PC-9 (cell line): ENCODE results near the gene HSD3B7. TPM values are rescaled to one million over a fixed set of nuclear protein-coding genes. Genes with fewer than 3 reads are reported as not detected.
"Not testable (repeated sequence)": the region's sequence is repeated elsewhere in the genome, so short reads cannot be mapped to it uniquely, and the experiment has no call there.

Experiments
- BruUV-seq: library from RNA; stranded (reverse); fragments of 400-500 nt; replicated peaks from 2 replicates; lab custom pipeline; 2021; lab: Mats Ljungman, UMichigan
- CTCF ChIA-PET: fragments of 300-600 bp; sonication (Branson Sonifier 250); formaldehyde crosslinking; loops from one replicate; lab custom pipeline; 2022; ENCODE audit warnings: antibody characterized with exemption; lab: Charles Lee
- POLR2A ChIA-PET: fragments of 300-600 bp; sonication (Branson Sonifier 250); formaldehyde crosslinking; loops from one replicate; lab custom pipeline; 2022; ENCODE audit warnings: antibody characterized with exemption; ENCODE audit not compliant: unreplicated experiment; lab: Charles Lee
- DNase-seq, 2 experiments: peaks; one replicate each; pipeline versions ENCODE4 v3.0.0 to v3.0.0-alpha.2; 2015 to 2022; ENCODE audit warnings: mixed read lengths in 1 of 2
- H2AFZ ChIP-seq: fragments of 200-600 bp; sonication (generic); 2 replicates; pipeline ENCODE4 v1.8.1; 2017; ENCODE audit warnings: antibody characterized with exemption
- H3F3A ChIP-seq: fragments of 200-600 bp; sonication (generic); 2 replicates; pipeline ENCODE4 v1.8.1; 2017; ENCODE audit warnings: antibody characterized with exemption, mild to moderate bottlenecking, low read depth; ENCODE audit not compliant: insufficient read depth
- H3K27ac ChIP-seq: fragments of 200-600 bp; sonication (generic); 2 replicates; pipeline ENCODE4 v1.6.1; 2016; ENCODE audit warnings: mixed run types
- H3K27me3 ChIP-seq: fragments of 200-600 bp; sonication (generic); 2 replicates; pipeline ENCODE4 v1.6.1; 2016; ENCODE audit warnings: low read depth, mixed run types; ENCODE audit not compliant: insufficient read depth
- H3K36me3 ChIP-seq: fragments of 200-600 bp; sonication (generic); 2 replicates; pipeline ENCODE4 v1.6.1; 2016; ENCODE audit warnings: low read depth, mixed run types
- H3K4me1 ChIP-seq: fragments of 200-600 bp; sonication (generic); replicated peaks from 2 replicates; pipeline ENCODE4 v1.6.1; 2016; ENCODE audit warnings: mixed run types; ENCODE audit not compliant: insufficient read depth
- H3K4me2 ChIP-seq: fragments of 200-600 bp; sonication (generic); 2 replicates; pipeline ENCODE4 v1.6.1; 2017; ENCODE audit warnings: mixed run types
- H3K4me3 ChIP-seq: fragments of 200-600 bp; sonication (generic); 2 replicates; pipeline ENCODE4 v1.6.1; 2016; ENCODE audit warnings: mixed run types
- H3K79me2 ChIP-seq: fragments of 200-600 bp; sonication (generic); 2 replicates; pipeline ENCODE4 v1.6.1; 2017; ENCODE audit warnings: low read depth, mixed run types
- H3K9me2 ChIP-seq: fragments of 200-600 bp; sonication (generic); 2 replicates; pipeline ENCODE4 v1.8.1; 2017; ENCODE audit warnings: mild to moderate bottlenecking; ENCODE audit not compliant: insufficient read depth
- H3K9me3 ChIP-seq: fragments of 200-600 bp; sonication (generic); 2 replicates; pipeline ENCODE4 v1.8.1; 2016; ENCODE audit warnings: low read depth; ENCODE audit not compliant: insufficient read depth
- H4K20me1 ChIP-seq: fragments of 200-600 bp; sonication (generic); 2 replicates; pipeline ENCODE4 v1.8.1; 2017; ENCODE audit not compliant: insufficient read depth
- EZH2 ChIP-seq: fragments of 200-600 bp; sonication (generic); IDR thresholded peaks from 2 replicates; pipeline ENCODE4 v1.8.0; 2017; ENCODE audit warnings: antibody characterized with exemption, low read depth
- intact Hi-C: fragments of 100-400 bp; cut with micrococcal nuclease; formaldehyde crosslinking; loops from one replicate; pipeline ENCODE4 v1.10.0; 2022; ENCODE audit not compliant: unreplicated experiment
- total RNA-seq: library from RNA; stranded (reverse); gene quantifications from 2 replicates; pipeline ENCODE4 v1.2.3, GENCODE V29; 2021
- TF ChIP-seq, protein P1 (sequence below): fragments of 200-600 bp; sonication (generic); conservative IDR thresholded peaks from 2 replicates; pipeline ENCODE4 v1.6.1; 2017; ENCODE audit warnings: mixed run types, antibody characterized with exemption, mild to moderate bottlenecking, moderate library complexity

Gene HSD3B7
- total RNA-seq, 1 experiment from 2014 or later, result 34.8 TPM

DNA sequence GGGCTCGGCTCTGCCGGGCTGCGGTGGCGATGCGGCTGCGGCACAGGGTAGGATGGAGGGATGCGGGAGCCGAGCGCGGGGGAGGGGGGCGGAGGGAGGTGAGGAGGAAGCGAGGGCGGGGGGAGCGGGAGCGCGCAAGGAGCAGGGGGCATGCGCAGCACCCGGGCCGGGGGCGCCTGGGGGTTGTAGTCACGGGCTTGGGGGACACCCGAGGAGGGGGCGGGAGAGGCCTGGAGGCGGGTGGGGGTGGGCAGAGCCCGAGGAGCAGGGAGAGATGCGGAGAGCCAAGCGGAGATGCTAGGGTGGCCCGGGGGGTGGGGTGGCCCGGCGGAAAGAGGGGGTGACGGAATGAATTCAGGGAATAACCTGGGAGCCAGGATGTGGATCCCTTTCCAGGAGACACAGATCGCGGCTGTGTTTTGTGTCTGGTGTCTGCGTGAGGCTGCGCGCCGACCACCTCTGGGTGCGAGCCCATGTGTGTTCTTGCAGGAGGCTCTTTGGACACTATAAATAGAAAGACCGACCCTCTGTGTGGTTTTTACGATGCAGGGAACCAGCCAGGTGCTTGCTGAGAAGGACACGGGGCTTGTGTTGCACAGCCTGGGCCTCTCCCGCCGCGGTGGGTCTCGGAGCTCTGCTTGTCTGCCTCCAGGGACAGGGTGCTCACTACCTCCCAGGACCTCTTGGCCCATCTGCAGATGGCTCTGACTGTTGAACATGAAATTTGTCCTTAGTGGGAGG is 25.7 kb downstream of the HSD3B7 start, which contains the start of gene STX1B:
Gene STX1B (minus strand): TSS at position 54 of the 741 bp plus-strand sequence. CDS start 242 bp downstream, outside the sequence.
- Histone ChIP-seq H3K27ac (no peak within 1 kb of the TSS), H3K79me2 (no peaks in the 10 kb centered on the region), H3F3A (peaks cover 14% of the 10 kb centered on the region; the same call in 1 of the 2 replicates), H3K4me3 (no peak within 1 kb of the TSS), H4K20me1 (no peaks in the 10 kb centered on the region), H2AFZ (no peak within 1 kb of the TSS), H3K27me3 (peaks cover 20% of the 10 kb centered on the region; the same call in 1 of the 2 replicates), H3K4me2 (no peak within 1 kb of the TSS), H3K36me3 (no peaks in the 10 kb centered on the region), H3K4me1 (peaks cover 10% of the 10 kb centered on the region), H3K9me3 (no peaks in the 10 kb centered on the region), H3K9me2 (no peaks in the 10 kb centered on the region)
- no TSS peak for BruUV-seq
- no peak for DNase-seq
- TF ChIP-seq, protein P1, sequence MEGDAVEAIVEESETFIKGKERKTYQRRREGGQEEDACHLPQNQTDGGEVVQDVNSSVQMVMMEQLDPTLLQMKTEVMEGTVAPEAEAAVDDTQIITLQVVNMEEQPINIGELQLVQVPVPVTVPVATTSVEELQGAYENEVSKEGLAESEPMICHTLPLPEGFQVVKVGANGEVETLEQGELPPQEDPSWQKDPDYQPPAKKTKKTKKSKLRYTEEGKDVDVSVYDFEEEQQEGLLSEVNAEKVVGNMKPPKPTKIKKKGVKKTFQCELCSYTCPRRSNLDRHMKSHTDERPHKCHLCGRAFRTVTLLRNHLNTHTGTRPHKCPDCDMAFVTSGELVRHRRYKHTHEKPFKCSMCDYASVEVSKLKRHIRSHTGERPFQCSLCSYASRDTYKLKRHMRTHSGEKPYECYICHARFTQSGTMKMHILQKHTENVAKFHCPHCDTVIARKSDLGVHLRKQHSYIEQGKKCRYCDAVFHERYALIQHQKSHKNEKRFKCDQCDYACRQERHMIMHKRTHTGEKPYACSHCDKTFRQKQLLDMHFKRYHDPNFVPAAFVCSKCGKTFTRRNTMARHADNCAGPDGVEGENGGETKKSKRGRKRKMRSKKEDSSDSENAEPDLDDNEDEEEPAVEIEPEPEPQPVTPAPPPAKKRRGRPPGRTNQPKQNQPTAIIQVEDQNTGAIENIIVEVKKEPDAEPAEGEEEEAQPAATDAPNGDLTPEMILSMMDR, result no peak
- no peak for TF ChIP-seq EZH2
- ChIA-PET POLR2A (no interaction called here), CTCF (no interaction called here)
- intact Hi-C loops, result no loop called here

DNA sequence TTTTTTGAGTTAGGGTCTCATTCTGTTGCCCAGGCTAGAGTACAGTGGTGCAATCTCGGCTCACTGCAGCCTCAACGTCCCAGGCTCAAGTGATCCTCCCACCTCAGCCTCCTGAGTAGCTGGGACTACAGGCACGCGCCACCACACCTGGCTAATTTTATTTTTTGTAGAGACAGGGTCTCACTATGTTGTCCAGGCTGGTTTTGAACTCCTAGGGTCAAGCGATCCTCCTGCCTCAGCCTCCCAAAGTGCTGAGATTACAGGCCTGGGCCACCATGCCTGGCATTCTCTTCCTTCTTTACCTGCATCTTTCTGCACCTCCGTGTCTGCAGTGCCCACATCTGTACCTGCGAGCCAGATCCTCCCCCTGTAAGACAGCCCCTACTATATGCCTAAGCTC is 26.8 kb downstream of the HSD3B7 start:
- H4K20me1 ChIP-seq, H2AFZ ChIP-seq, H3K9me2 ChIP-seq, H3K36me3 ChIP-seq, intact Hi-C loops, H3K4me1 ChIP-seq, H3K27ac ChIP-seq, DNase-seq, H3K79me2 ChIP-seq, H3K4me2 ChIP-seq, CTCF ChIA-PET, H3K4me3 ChIP-seq, H3K9me3 ChIP-seq, POLR2A ChIA-PET, H3F3A ChIP-seq, BruUV-seq: not testable (repeated sequence)
- H3K27me3 ChIP-seq, result peaks cover 20% of the 10 kb centered on the region; the same call in 1 of the 2 replicates

DNA sequence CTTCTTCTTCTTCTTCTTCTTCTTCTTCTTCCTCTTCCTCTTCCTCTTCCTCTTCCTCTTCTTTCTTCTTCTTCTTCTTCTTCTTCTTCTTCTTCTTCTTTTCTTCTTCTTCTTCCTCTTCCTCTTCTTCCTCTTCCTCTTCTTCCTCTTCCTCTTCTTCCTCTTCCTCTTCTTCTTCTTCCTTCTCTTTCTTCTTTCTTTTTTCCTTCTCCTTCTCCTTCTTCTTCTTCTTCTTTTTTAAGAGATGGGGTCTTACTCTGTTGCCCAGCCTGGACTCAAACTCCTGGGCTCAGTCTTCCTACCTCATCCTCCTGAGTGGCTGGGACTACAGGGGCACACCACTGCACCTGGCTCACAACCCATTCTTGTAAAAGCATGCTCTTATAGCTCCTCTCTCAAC is 28.3 kb downstream of the HSD3B7 start:
- H4K20me1 ChIP-seq, H3K4me2 ChIP-seq, H3K27ac ChIP-seq, BruUV-seq, POLR2A ChIA-PET, H3K79me2 ChIP-seq, H3K9me3 ChIP-seq, CTCF ChIA-PET, H3K4me3 ChIP-seq, intact Hi-C loops, H3K36me3 ChIP-seq, H3K4me1 ChIP-seq, H2AFZ ChIP-seq, H3K9me2 ChIP-seq, DNase-seq, H3F3A ChIP-seq: not testable (repeated sequence)
- peaks cover 20% of the 10 kb centered on the region; the same call in 1 of the 2 replicates for H3K27me3 ChIP-seq

DNA sequence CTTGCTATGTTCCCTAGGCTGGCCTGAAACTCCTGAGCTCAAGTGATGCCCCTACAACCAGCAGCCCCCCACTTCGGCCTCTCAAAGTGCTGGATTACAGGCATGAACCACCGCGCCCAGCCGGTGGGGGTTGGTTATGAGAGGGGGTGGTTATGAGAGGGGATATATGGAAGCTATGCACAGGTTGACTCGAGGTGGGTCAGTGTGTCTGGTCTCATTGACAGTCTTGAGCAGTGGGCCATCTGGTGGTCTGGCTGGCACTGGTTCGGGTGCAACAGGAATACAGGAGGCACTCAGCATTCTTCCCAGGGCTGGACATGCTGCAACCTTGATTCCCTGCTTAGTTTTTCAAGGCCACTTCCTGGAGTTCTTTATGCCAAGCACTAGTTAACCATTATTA is 31.0 kb downstream of the HSD3B7 start:
- no TSS peak for BruUV-seq

DNA sequence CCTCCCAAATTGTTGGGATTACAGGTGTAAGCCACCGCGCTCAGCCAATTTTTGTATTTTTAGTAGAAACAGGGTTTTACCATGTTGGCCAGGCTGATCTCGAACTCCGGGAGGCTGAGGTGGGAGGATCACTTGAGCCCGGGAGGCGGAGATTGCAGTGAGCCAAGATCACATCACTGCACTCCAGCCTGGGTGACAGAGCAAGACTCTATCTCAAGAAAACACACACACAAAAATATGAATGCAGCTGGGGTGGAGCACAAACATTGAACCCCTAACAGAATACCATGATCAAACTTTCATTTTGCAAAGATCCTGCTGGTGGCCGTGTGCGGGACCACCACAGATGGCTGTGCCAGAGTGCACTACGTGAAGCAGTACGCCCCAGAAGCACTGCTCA is 32.7 kb downstream of the HSD3B7 start:
- H3K27ac ChIP-seq, H3K9me3 ChIP-seq, H3K36me3 ChIP-seq, intact Hi-C loops, H3K4me2 ChIP-seq, BruUV-seq, H3K9me2 ChIP-seq, H2AFZ ChIP-seq, H3K27me3 ChIP-seq, H3F3A ChIP-seq, CTCF ChIA-PET, POLR2A ChIA-PET, DNase-seq, H3K79me2 ChIP-seq, H3K4me1 ChIP-seq, H4K20me1 ChIP-seq, H3K4me3 ChIP-seq: not testable (repeated sequence)

More for the DNA sequence above, 31.0 kb downstream of the HSD3B7 start:
- H3K4me2 ChIP-seq, result no peak overlapping the region
- H3K79me2 ChIP-seq, result no peaks in the 10 kb centered on the region
- H3K9me2 ChIP-seq, result no peaks in the 10 kb centered on the region; the same call in 1 of the 2 replicates
- no peaks in the 10 kb centered on the region for H4K20me1 ChIP-seq
- H3K4me1 ChIP-seq, result no peaks in the 10 kb centered on the region
- TF ChIP-seq, protein P1, result no peak
- no peak for TF ChIP-seq EZH2
- no peaks in the 10 kb centered on the region for H3K9me3 ChIP-seq
- no peak overlapping the region for H3K4me3 ChIP-seq
- no peaks in the 10 kb centered on the region for H3K36me3 ChIP-seq
- H3K27ac ChIP-seq, result no peak overlapping the region
- H3F3A ChIP-seq, result peaks cover 4% of the 10 kb centered on the region; the same call in 1 of the 2 replicates
- intact Hi-C loops, result no loop called here
- no peak overlapping the region for H2AFZ ChIP-seq
- peaks cover 17% of the 10 kb centered on the region; the same call in 1 of the 2 replicates for H3K27me3 ChIP-seq
- DNase-seq, result no peak
- ChIA-PET POLR2A (interaction anchor here (0.7 kb wide), 1 partner anchor 199 kb away, joined by 3 read pairs; no protein-coding TSS in a partner anchor), CTCF (no interaction called here)
